Breast epithelium (tissue), 4 donors: ENCODE results near the gene FARP2. TPM values are rescaled to one million over a fixed set of nuclear protein-coding genes. Genes with fewer than 3 reads are reported as not detected.
"Not testable (repeated sequence)": the region's sequence is repeated elsewhere in the genome, so short reads cannot be mapped to it uniquely, and the experiment has no call there.

Source experiments
- DNase-seq, 2 donors: peaks; one replicate each; pipeline ENCODE4 v3.0.0-alpha.2; 2019; ENCODE audit warnings: low spot score in 2 of 2
- H3K27ac ChIP-seq, 2 donors: fragments of 200-600 bp; sonication (generic) in 1 of 2; one replicate each; pipeline ENCODE4 v1.5.1; 2016 to 2019; ENCODE audit warnings: mild to moderate bottlenecking in 1 of 2
- H3K27me3 ChIP-seq, 2 donors: fragments of 200-600 bp; sonication (generic) in 1 of 2; one replicate each; pipeline versions ENCODE4 v1.5.1 to v1.6.0; 2017 to 2019; ENCODE audit warnings: control low read depth in 1 of 2, mild to moderate bottlenecking in 1 of 2
- H3K36me3 ChIP-seq: fragments of 200-600 bp; one replicate; pipeline ENCODE4 v1.5.1; 2019
- H3K4me1 ChIP-seq, 2 donors: fragments of 200-600 bp; sonication (generic); one replicate each; pipeline ENCODE4 v1.5.1; 2016 to 2019; ENCODE audit warnings: control low read depth in 1 of 2
- H3K4me3 ChIP-seq, 3 donors: fragments of 200-600 bp; sonication (generic); 1 replicate in 2 of 3; 2 replicates in 1 of 3; pipeline ENCODE4 v1.5.1; 2016 to 2019; ENCODE audit warnings: mild to moderate bottlenecking in 3 of 3, moderate library complexity in 2 of 3
- H3K9me3 ChIP-seq, 2 donors: fragments of 200-600 bp; sonication (generic) in 1 of 2; one replicate each; pipeline ENCODE4 v1.5.1; 2016 to 2019; ENCODE audit warnings: control low read depth in 1 of 2
- POLR2A ChIP-seq: fragments of 450-650 bp; IDR thresholded peaks from one replicate; pipeline ENCODE4 v1.6.1; 2016; ENCODE audit warnings: antibody characterized with exemption, mild to moderate bottlenecking, moderate library complexity
- POLR2AphosphoS5 ChIP-seq, 3 donors: sonication (generic); formaldehyde crosslinking; IDR thresholded peaks; one replicate each; pipeline ENCODE4 v1.6.1; 2017; ENCODE audit warnings: antibody characterized with exemption in 3 of 3
- intact Hi-C: fragments of 100-400 bp; cut with DNase I; formaldehyde crosslinking; loops from one replicate; pipeline ENCODE4 v1.15.1; 2023; ENCODE audit warnings: low total_unique reads
- total RNA-seq, 3 donors: library from RNA; depleted of rRNA; stranded (reverse); fragments of >200 nt; gene quantifications; one replicate each; pipeline ENCODE4 v1.1.0, GENCODE V29; 2016
- TF ChIP-seq, protein P1 (sequence below), 3 donors: fragments of 450-650 bp; IDR thresholded peaks; one replicate each; pipeline ENCODE4 v1.5.1; 2016 to 2017; ENCODE audit warnings: antibody characterized with exemption in 3 of 3, mild to moderate bottlenecking in 3 of 3, moderate library complexity in 3 of 3

Gene FARP2
- total RNA-seq, 3 donors from 2014 or later: 34.4 to 43.3 (median 40.3) TPM

DNA sequence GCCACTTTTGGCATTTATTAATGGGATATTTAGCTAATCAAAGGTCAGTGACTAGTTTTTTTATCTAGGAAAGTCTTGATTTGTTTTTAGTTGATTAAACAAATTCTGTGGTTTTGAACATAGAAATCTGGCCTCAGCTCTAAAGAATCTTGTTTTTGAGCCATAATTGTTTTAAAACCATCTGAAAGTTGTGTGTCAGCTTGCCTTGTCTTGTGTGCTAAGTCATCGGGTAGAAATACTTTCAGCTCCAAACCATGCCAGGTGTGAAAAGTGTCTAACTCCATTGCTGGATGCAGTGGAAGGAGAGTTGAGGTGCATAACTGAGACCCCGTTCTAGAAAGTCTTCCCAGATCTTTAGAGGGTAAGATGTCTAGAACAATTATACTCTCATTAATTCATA is 22.7 kb downstream of the FARP2 start:
- intact Hi-C loops: loop anchor here (2.0 kb wide), 1 partner anchor 34 kb away; no protein-coding TSS in a partner anchor
- peak overlapping the region; percentile 19 to 63 for H3K27ac ChIP-seq

DNA sequence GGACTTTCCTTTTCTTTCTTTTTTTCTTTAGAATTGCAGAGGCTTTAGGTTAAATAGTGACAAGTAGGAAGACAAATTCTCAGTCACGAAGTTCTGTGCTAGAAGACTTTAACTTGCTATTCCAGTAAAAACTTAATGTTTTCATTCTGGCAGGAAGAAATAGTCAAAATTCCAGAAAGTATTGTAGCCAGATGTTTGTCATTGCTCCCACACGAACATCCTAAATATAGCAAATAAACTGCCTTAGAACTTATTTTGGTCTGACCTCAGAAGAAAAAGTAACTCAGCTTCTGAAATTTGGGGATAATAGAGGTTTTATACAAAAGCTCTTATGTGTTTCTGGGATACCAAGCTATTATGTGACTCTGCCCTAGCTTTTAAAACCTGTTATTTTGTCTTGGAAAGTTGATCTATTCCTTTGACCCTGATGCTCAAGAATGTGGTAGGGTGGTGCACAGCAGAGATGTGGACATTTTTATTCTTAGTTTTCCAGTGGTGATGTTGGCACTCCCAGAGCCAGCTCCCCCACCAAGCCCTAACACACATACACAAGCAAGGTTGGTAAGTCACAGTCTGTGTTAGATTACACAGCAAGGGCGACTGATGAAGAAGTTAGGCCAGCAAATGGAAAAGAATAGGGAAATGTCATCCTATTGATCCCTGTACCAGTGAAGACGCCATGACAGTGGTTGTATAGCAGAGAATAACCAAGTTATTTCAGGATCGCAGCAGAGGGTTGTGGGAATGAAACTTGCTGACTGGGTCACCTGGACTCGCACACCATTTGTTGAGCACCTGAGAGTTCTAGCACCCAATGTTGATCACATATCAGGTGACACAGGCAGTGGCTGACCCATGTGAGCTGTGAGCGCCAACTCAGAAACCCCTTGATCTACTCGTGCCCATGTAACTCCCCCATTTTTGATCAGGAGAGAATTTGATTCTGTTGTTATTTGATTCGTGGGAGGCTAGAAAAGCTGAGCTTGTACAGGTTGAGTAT is 23.7 kb downstream of the FARP2 start:
- peaks cover 0 to 7% of the 10 kb centered on the region in 2 donors for H3K4me1 ChIP-seq
- DNase-seq: no peak

More for the DNA sequence above, 22.7 kb downstream of the FARP2 start:
- Histone ChIP-seq H3K36me3 (no peaks in the 10 kb centered on the region), H3K4me1 (peaks cover 0 to 7% of the 10 kb centered on the region in 2 donors), H3K27me3 (no peaks in the 10 kb centered on the region), H3K4me3 (no peak overlapping the region), H3K9me3 (no peaks in the 10 kb centered on the region)
- TF ChIP-seq POLR2AphosphoS5 (IDR thresholded peaks at IDR 0.05) (no peak), POLR2A (no peak)
- TF ChIP-seq, protein P1, sequence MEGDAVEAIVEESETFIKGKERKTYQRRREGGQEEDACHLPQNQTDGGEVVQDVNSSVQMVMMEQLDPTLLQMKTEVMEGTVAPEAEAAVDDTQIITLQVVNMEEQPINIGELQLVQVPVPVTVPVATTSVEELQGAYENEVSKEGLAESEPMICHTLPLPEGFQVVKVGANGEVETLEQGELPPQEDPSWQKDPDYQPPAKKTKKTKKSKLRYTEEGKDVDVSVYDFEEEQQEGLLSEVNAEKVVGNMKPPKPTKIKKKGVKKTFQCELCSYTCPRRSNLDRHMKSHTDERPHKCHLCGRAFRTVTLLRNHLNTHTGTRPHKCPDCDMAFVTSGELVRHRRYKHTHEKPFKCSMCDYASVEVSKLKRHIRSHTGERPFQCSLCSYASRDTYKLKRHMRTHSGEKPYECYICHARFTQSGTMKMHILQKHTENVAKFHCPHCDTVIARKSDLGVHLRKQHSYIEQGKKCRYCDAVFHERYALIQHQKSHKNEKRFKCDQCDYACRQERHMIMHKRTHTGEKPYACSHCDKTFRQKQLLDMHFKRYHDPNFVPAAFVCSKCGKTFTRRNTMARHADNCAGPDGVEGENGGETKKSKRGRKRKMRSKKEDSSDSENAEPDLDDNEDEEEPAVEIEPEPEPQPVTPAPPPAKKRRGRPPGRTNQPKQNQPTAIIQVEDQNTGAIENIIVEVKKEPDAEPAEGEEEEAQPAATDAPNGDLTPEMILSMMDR (IDR thresholded peaks at IDR 0.05): no peak
- DNase-seq: no peak

DNA sequence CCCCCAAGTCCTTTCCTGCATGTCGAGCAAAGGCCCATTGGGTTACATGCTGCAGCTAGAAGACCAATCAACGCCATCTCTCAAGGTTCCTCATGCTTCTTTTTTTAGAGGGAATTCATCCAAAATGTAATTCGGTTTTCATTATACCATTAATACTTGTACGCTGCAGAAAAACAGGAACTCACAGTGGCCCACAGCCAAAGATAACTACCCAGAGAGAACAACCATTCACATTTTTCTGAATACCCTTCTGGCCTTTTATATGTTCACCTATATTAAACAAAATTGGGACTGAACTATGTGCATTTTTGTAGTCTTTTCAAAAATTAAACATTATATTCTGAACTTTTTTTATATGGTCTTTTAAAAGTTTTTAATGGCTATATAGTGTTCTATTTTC is 25.8 kb downstream of the FARP2 start:
- Histone ChIP-seq H3K27ac (no peak overlapping the region), H3K9me3 (no peaks in the 10 kb centered on the region), H3K27me3 (no peaks in the 10 kb centered on the region), H3K36me3 (no peaks in the 10 kb centered on the region), H3K4me3 (no peak overlapping the region), H3K4me1 (peaks cover 0 to 7% of the 10 kb centered on the region in 2 donors)
- TF ChIP-seq, protein P1 (IDR thresholded peaks at IDR 0.05): no peak
- TF ChIP-seq POLR2A (no peak), POLR2AphosphoS5 (IDR thresholded peaks at IDR 0.05) (no peak)
- intact Hi-C loops: no loop called here
- no peak for DNase-seq

More for the DNA sequence above, 23.7 kb downstream of the FARP2 start:
- TF ChIP-seq, protein P1 (IDR thresholded peaks at IDR 0.05): no peak
- TF ChIP-seq POLR2A (no peak), POLR2AphosphoS5 (IDR thresholded peaks at IDR 0.05) (no peak)
- no peak overlapping the region for H3K4me3 ChIP-seq
- H3K27ac ChIP-seq: peak overlapping the region; percentile 2 to 42
- no peaks in the 10 kb centered on the region for H3K27me3 ChIP-seq
- no peaks in the 10 kb centered on the region for H3K9me3 ChIP-seq
- intact Hi-C loops: loop anchor here (2.0 kb wide), 1 partner anchor 35 kb away; no protein-coding TSS in a partner anchor
- no peaks in the 10 kb centered on the region for H3K36me3 ChIP-seq

DNA sequence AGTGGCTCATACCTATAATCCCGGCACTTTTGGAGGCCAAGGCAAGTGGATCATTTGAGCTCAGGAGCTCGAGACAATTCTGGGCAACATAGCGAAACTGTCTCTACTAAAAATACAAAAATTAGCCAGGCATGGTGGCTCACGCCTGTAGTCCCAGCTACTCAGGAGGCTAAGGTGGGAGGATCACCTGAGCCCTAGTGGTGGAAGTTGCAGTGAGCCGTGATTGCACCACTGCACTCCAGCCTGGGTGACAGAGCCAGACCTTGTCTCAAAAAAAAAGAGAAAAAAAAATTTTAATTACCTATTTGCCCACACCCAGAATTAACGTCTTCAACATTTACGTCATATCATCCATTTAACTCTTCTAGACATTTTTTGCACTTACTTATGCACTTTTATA is 29.4 kb downstream of the FARP2 start:
- H3K27me3 ChIP-seq, H3K9me3 ChIP-seq, intact Hi-C loops, H3K4me3 ChIP-seq, DNase-seq, H3K36me3 ChIP-seq, H3K4me1 ChIP-seq, H3K27ac ChIP-seq: not testable (repeated sequence)

DNA sequence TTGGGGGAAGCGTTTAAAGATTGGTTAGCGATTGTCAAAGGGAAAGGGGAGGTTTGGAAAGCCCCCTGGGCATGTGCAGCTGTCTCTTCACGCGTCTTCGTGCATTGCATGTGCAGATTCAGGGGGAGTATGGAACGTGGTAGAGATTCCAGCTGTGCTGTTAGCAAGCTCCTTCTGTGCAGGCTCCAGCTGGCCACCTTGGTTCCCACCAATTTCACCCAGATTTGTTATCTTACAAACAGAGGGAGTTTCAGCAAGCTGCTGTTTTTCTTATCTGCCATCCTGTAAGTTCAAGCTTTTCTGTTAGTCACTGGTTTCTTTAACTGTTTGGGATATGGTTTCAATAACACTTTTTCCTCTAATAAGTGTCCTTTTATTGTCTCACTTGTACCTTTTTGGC is 30.4 kb downstream of the FARP2 start:
- DNase-seq: no peak
- Histone ChIP-seq H3K9me3 (no peaks in the 10 kb centered on the region), H3K27ac (no peak overlapping the region), H3K4me1 (no peaks in the 10 kb centered on the region), H3K36me3 (no peaks in the 10 kb centered on the region), H3K4me3 (no peak overlapping the region), H3K27me3 (no peaks in the 10 kb centered on the region)
- intact Hi-C loops: no loop called here
- no peak for TF ChIP-seq POLR2AphosphoS5 (IDR thresholded peaks at IDR 0.05)
- TF ChIP-seq POLR2A: no peak
- TF ChIP-seq, protein P1 (IDR thresholded peaks at IDR 0.05): no peak
